Spinal cord (tissue), 10 donors: ENCODE data around the gene PMM2. TPM values are rescaled to one million over a fixed set of nuclear protein-coding genes. Genes with fewer than 3 reads are reported as not detected.
A peak's percentile ranks its signal among the peaks of the same experiment; 100 is the strongest.
"Not testable (repeated sequence)": the region's sequence is repeated elsewhere in the genome, so short reads cannot be mapped to it uniquely, and the experiment has no call there.

ENCODE experiments used
- DNase-seq, 6 donors: peaks; one replicate each; pipeline versions ENCODE4 v3.0.0 to v3.0.0-alpha.2; 2013 to 2015; ENCODE audit warnings: low spot score in 6 of 6, low read depth in 4 of 6
- H3K27ac ChIP-seq: one replicate; pipeline ENCODE4 v1.5.1; 2013; ENCODE audit warnings: low read depth, low read length, control low read depth
- H3K27me3 ChIP-seq: one replicate; pipeline ENCODE4 v1.6.1; 2013; ENCODE audit warnings: low read length; ENCODE audit not compliant: control insufficient read depth, insufficient read depth
- H3K36me3 ChIP-seq: one replicate; pipeline ENCODE4 v1.6.1; 2013; ENCODE audit warnings: low read length; ENCODE audit not compliant: control insufficient read depth, insufficient read depth
- H3K4me1 ChIP-seq: one replicate; pipeline ENCODE4 v1.6.1; 2013; ENCODE audit warnings: low read length; ENCODE audit not compliant: control insufficient read depth, insufficient read depth
- H3K4me3 ChIP-seq: one replicate; pipeline ENCODE4 v1.5.1; 2013; ENCODE audit warnings: low read depth, low read length, control low read depth
- H3K9me3 ChIP-seq: one replicate; pipeline ENCODE4 v1.6.1; 2013; ENCODE audit warnings: low read length; ENCODE audit not compliant: control insufficient read depth, insufficient read depth
- WGBS: methylation state at CpG from one replicate; pipeline ENCODE4 v1.1.5; 2013; ENCODE audit warnings: missing lambda C conversion rate; ENCODE audit not compliant: insufficient coverage; 5-methylcytosine and 5-hydroxymethylcytosine counted together
- polyA plus RNA-seq, 2 donors: library from polyadenylated mRNA; unstranded; fragments of 120-200 nt; gene quantifications; one replicate each; pipeline ENCODE4 v1.2.1, GENCODE V29; 2013; ENCODE audit not compliant: insufficient read length in 2 of 2
- total RNA-seq, 2 donors: library from RNA; depleted of rRNA in 1 of 2; stranded (reverse); fragments of 120-200 nt in 1 of 2; fragments of >200 nt in 1 of 2; gene quantifications; one replicate each; pipeline versions ENCODE4 v1.2.3 to v1.2.4, GENCODE V29; 2013 to 2014
- donor health status: healthy.

Gene PMM2
- total and polyA plus RNA-seq, 4 donors: 8.5 to 20.7 (median 14.7) TPM

GRCh38 chr16:8775359-8775758, 22.3 kb upstream of the PMM2 start:
- H3K36me3 ChIP-seq: peaks cover 95% of the 10 kb centered on the region

GRCh38 chr16:8776129-8776584, 21.5 kb upstream of the PMM2 start:
- Histone ChIP-seq H3K4me1 (no peaks in the 10 kb centered on the region), H3K4me3 (no peak overlapping the region), H3K27ac (no peak overlapping the region), H3K9me3 (no peaks in the 10 kb centered on the region), H3K27me3 (no peaks in the 10 kb centered on the region), H3K36me3 (peaks cover 97% of the 10 kb centered on the region)
- WGBS: 72% methylated on average over 5 of the region's 12 CpGs
- DNase-seq: no peak

More at GRCh38 chr16:8775359-8775758, 22.3 kb upstream of the PMM2 start:
- Histone ChIP-seq H3K4me3 (no peak overlapping the region), H3K27ac (no peak overlapping the region), H3K4me1 (no peaks in the 10 kb centered on the region), H3K27me3 (no peaks in the 10 kb centered on the region), H3K9me3 (no peaks in the 10 kb centered on the region)
- WGBS: no CpG with 5 or more reads among the region's 1 CpG
- DNase-seq: no peak

- H3K4me1 ChIP-seq: no peaks in the 10 kb centered on the region
- DNase-seq: no peak
- no peaks in the 10 kb centered on the region for H3K9me3 ChIP-seq
- H3K27ac ChIP-seq: no peak overlapping the region
- H3K27me3 ChIP-seq: no peaks in the 10 kb centered on the region
- H3K4me3 ChIP-seq: no peak overlapping the region
- H3K36me3 ChIP-seq: peaks cover 97% of the 10 kb centered on the region
- 94% methylated on average over 2 of the region's 7 CpGs for WGBS
Observed at GRCh38 chr16:8777217-8777616, 20.4 kb upstream of the PMM2 start.

- no peaks in the 10 kb centered on the region for H3K27me3 ChIP-seq
- 100% methylated on average over 2 of the region's 8 CpGs for WGBS
- no peak overlapping the region for H3K4me3 ChIP-seq
- no peaks in the 10 kb centered on the region for H3K4me1 ChIP-seq
- H3K9me3 ChIP-seq: no peaks in the 10 kb centered on the region
- DNase-seq: no peak
- H3K36me3 ChIP-seq: peaks cover 64% of the 10 kb centered on the region
- H3K27ac ChIP-seq: no peak overlapping the region
Observed at GRCh38 chr16:8781797-8782196, 15.8 kb upstream of the PMM2 start.

- Histone ChIP-seq H3K27ac (no peak overlapping the region), H3K4me3 (no peak overlapping the region), H3K4me1 (no peaks in the 10 kb centered on the region), H3K36me3 (peaks cover 55% of the 10 kb centered on the region), H3K9me3 (no peaks in the 10 kb centered on the region), H3K27me3 (no peaks in the 10 kb centered on the region)
- no peak for DNase-seq
- WGBS: 93% methylated on average over 3 of the region's 6 CpGs
Observed at GRCh38 chr16:8782673-8783072, 15.0 kb upstream of the PMM2 start.

- no peak for DNase-seq
- Histone ChIP-seq H3K4me3 (no peak overlapping the region), H3K27me3 (no peaks in the 10 kb centered on the region), H3K4me1 (no peaks in the 10 kb centered on the region), H3K9me3 (no peaks in the 10 kb centered on the region), H3K36me3 (peaks cover 29% of the 10 kb centered on the region), H3K27ac (no peak overlapping the region)
- 83% methylated on average over 6 of the region's 6 CpGs for WGBS
Observed at GRCh38 chr16:8785408-8785807, 12.2 kb upstream of the PMM2 start.

GRCh38 chr16:8786316-8786715, 11.3 kb upstream of the PMM2 start:
- H3K36me3 ChIP-seq: peaks cover 20% of the 10 kb centered on the region
- 82% methylated on average over 11 of the region's 11 CpGs for WGBS
- not testable (repeated sequence) for DNase-seq, H3K27me3 ChIP-seq, H3K4me3 ChIP-seq, H3K9me3 ChIP-seq, H3K27ac ChIP-seq, H3K4me1 ChIP-seq

- Histone ChIP-seq H3K36me3 (peaks cover 4% of the 10 kb centered on the region), H3K4me3 (no peak overlapping the region), H3K9me3 (no peaks in the 10 kb centered on the region), H3K4me1 (no peaks in the 10 kb centered on the region), H3K27me3 (no peaks in the 10 kb centered on the region), H3K27ac (no peak overlapping the region)
- DNase-seq: no peak
- 64% methylated on average over 8 of the region's 8 CpGs for WGBS
Observed at GRCh38 chr16:8788578-8789172, 9.0 kb upstream of the PMM2 start.

- 54% methylated on average over 7 of the region's 8 CpGs for WGBS
- peaks cover 4% of the 10 kb centered on the region for H3K36me3 ChIP-seq
- peak in 1 of 6 donors; percentile 50 for DNase-seq
- no peaks in the 10 kb centered on the region for H3K27me3 ChIP-seq
- H3K4me1 ChIP-seq: peaks cover 21% of the 10 kb centered on the region
- H3K27ac ChIP-seq: no peak overlapping the region
- no peaks in the 10 kb centered on the region for H3K9me3 ChIP-seq
- no peak overlapping the region for H3K4me3 ChIP-seq
Observed at GRCh38 chr16:8795091-8795490, 2.5 kb upstream of the PMM2 start.

GRCh38 chr16:8795818-8796217, 1.8 kb upstream of the PMM2 start:
- WGBS: 94% methylated on average over 9 of the region's 10 CpGs
- H3K27ac ChIP-seq: no peak overlapping the region
- no peaks in the 10 kb centered on the region for H3K9me3 ChIP-seq
- no peak overlapping the region for H3K4me3 ChIP-seq
- peaks cover 4% of the 10 kb centered on the region for H3K36me3 ChIP-seq
- peaks cover 21% of the 10 kb centered on the region for H3K4me1 ChIP-seq
- no peaks in the 10 kb centered on the region for H3K27me3 ChIP-seq
- no peak for DNase-seq
